ENCODE measurements around the gene ORAI2. TPM values are rescaled to one million over a fixed set of nuclear protein-coding genes. Genes with fewer than 3 reads are reported as not detected.
A peak's percentile ranks its signal among the peaks of the same experiment; 100 is the strongest.
"Not testable (repeated sequence)": the region's sequence is repeated elsewhere in the genome, so short reads cannot be mapped to it uniquely, and the experiment has no call there.

ORAI2 gene
- total and polyA plus RNA-seq, 8 donors = 4.1 to 13.5 (median 7.1) TPM

DNA sequence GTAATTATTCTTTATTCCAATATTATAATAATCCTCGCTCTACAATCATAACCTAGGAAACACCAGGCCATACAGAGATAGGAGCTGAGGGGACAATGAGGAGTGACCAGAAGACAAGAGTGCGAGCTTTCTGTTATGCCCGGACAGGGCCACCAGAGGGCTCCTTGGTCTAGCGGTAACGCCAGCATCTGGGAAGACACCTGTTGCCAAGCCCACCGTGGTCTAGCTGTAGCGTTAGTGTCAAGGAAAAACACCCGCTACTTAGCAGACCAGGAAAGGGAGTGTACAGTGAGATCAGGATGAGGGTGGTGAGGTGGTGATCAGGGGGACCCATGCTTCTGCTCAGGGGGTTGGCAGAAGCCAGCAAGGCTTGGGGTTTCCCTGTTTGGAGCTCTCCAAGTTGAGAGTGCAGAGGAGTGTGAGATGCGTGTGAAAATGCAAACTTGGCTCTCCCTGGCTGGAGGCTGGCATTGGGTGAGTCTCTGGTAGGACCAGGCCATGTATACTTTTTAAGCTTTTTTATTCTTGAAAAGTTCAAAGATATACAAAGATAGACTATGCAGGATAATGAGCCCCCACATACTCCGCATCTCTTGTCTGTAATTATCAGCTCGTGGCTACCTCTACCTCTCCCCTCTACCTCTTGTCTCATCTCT is 46.7 kb downstream of the ORAI2 start:
- peak; percentile 21 to 70 (median 58) for ATAC-seq

DNA sequence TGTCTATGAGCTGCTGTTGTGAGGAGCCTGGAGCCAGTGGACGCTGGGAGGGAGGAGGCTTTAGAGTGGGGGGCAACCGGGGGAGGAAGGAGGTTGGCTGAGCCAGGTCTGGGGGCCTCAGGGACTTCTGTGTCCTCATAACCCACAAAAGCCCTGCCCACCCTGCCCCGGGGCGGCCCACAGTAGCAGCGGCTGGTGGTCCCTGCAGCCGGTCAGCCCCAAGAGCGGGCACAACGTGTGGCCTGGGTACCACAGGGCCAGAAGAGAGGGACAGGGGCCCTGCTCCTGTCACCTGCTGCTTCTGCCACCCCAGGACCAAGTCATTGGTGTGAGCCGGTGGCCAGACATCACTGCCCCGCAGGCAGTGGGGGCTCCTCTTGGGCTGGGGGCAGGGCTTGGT is 48.6 kb downstream of the ORAI2 start:
- H3K4me3 ChIP-seq; FAIRE-seq; ATAC-seq; H3K27ac ChIP-seq; H3K4me1 ChIP-seq; H3K27me3 ChIP-seq; H3K36me3 ChIP-seq; H3K9me3 ChIP-seq; intact Hi-C loops (cut with DNase I): not testable (repeated sequence)
- no CpG with 5 or more reads among the region's 10 CpGs for WGBS, 2 donors
- peak in 2 of 6 donors; percentile 8 to 13 for DNase-seq

More for the DNA sequence above, 46.7 kb downstream of the ORAI2 start:
- WGBS, 2 donors = 2 to 3% methylated on average over 6 to 8 of the region's 11 CpGs
- TF ChIP-seq, protein P1, sequence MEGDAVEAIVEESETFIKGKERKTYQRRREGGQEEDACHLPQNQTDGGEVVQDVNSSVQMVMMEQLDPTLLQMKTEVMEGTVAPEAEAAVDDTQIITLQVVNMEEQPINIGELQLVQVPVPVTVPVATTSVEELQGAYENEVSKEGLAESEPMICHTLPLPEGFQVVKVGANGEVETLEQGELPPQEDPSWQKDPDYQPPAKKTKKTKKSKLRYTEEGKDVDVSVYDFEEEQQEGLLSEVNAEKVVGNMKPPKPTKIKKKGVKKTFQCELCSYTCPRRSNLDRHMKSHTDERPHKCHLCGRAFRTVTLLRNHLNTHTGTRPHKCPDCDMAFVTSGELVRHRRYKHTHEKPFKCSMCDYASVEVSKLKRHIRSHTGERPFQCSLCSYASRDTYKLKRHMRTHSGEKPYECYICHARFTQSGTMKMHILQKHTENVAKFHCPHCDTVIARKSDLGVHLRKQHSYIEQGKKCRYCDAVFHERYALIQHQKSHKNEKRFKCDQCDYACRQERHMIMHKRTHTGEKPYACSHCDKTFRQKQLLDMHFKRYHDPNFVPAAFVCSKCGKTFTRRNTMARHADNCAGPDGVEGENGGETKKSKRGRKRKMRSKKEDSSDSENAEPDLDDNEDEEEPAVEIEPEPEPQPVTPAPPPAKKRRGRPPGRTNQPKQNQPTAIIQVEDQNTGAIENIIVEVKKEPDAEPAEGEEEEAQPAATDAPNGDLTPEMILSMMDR (IDR thresholded peaks at IDR 0.05) = peak in 1 of 4 donors; percentile 19
- FAIRE-seq; H3K4me1 ChIP-seq; H3K4me3 ChIP-seq; intact Hi-C loops (cut with DNase I); H3K27ac ChIP-seq; H3K27me3 ChIP-seq; H3K9me3 ChIP-seq; H3K36me3 ChIP-seq: not testable (repeated sequence)
- DNase-seq = peak; percentile 22 to 69 (median 46)

DNA sequence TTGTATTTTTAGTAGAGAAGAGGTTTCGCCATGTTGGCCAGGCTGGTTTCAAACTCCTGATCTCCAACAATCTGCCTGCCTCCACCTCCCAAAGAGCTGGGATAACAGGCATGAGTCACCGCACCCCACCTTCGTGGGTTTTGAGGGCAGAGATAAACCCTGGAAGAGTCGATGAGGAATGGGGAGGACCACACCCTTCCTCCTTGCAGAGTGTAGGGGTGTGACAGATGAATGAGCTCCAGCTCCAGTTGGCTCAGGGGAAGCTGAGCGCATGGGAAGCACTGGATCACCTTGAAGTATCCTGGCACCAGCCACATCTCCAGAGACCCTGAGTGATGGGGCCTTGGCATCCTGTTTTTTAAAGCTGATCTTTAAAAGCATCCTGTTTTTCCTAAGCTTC is 50.9 kb downstream of the ORAI2 start:
- FAIRE-seq; H3K9me3 ChIP-seq; H3K27ac ChIP-seq; ATAC-seq; H3K4me1 ChIP-seq; H3K27me3 ChIP-seq; DNase-seq; H3K36me3 ChIP-seq; intact Hi-C loops (cut with DNase I); H3K4me3 ChIP-seq: not testable (repeated sequence)
- WGBS, 2 donors = no CpG with 5 or more reads among the region's 5 CpGs

DNA sequence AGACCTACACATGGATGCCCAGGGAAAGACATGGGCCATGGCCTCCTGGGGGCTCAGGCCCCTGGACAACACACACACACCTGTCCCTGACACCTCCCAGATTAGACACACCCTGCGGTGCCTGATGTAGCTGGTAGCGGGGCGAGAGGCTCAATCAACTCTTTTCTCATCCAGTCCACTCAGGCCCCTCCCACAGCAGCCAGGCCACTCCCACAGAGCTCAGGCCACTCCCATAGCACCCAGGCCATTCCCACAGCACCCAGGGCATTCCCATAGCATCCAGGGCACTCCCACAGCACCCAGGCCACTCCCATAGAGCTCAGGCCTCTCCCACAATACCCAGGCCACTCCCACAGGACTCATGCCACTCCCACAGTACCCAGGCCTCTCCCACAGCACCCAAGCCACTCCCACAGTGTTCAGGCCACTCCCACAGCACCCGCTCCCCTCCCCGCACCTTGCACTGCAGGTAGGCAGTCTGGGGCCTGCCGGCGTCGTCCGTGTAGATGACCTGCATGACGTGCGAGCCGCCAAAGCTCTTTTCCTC is 57.2 kb downstream of the ORAI2 start:
- intact Hi-C loops (cut with DNase I); H3K27ac ChIP-seq; H3K4me1 ChIP-seq; H3K27me3 ChIP-seq; FAIRE-seq; H3K4me3 ChIP-seq; H3K9me3 ChIP-seq; H3K36me3 ChIP-seq: not testable (repeated sequence)
- ATAC-seq = peak; percentile 53 to 73 (median 70)
- DNase-seq = peak; percentile 60 to 94 (median 86)
- WGBS, 2 donors = 79 to 90% methylated on average over 2 to 3 of the region's 12 CpGs

DNA sequence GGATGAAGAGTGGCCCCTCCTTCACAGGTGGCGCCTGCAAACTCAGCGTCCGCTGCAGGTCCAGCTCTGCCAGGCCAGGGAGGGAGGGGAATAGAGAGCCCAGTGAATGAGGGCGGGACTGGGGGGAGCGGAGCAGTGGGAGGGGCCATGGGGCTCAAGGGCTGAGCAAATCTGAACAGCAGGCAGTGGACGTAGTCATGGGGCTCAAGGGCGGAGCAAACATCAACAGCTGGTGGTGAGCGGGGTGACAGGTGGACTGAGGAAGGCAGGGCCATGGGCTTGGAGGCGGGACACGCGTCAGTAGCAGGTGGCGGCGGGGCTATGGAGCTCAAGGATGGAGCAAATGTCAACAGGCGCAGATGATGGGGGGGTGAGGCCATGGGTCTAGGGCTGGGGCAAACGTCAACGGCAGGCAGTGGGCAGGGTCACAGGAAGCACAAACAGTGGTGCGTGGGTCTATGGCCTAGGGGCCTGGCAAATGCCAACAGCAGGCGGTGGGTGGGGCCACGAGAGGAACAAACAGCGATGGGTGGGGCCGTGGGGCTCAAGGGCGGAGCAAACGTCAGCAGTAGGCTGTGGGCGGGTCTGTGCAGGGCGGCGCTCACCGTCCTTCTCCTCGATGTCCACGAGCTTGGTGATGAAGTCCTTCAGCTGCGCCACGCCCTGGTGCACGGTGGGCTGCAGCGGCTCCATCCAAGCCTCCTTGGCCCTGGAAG is 60.0 kb downstream of the ORAI2 start:
- ATAC-seq (peak; percentile 82 to 90 (median 85)), DNase-seq (peak in 1 of 6 donors; percentile 78)
- H3K36me3 ChIP-seq; H3K27ac ChIP-seq; H3K27me3 ChIP-seq; H3K9me3 ChIP-seq; FAIRE-seq; H3K4me1 ChIP-seq; intact Hi-C loops (cut with DNase I); H3K4me3 ChIP-seq: not testable (repeated sequence)
- no CpG with 5 or more reads among the region's 33 CpGs for WGBS, 2 donors

DNA sequence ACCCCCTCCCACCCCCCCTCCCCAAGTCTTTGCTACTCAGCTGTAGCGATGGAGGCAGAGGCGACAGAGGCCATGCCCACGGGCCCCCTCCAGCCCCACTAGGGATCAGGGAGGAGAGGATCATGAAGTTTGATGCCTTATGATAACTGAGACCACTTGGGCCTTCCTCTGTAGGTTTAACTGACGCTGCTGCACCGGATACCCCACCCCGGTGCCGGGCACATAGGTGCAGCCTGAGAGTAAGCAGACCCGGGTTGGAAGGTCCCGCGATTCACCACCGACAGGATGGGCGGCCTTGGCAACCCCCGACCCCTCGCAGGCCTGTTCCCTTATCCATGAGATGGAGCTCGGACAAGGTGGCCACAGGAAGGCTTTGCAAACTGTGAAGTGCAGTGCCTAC is 60.7 kb downstream of the ORAI2 start:
- H3K9me3 ChIP-seq; H3K4me3 ChIP-seq; ATAC-seq; FAIRE-seq; H3K4me1 ChIP-seq; H3K36me3 ChIP-seq; H3K27me3 ChIP-seq; H3K27ac ChIP-seq; intact Hi-C loops (cut with DNase I): not testable (repeated sequence)
- WGBS, 2 donors = 36 to 47% methylated on average over 5 of the region's 15 CpGs
- DNase-seq = peak in 4 of 6 donors; percentile 13 to 39 (median 37)

DNA sequence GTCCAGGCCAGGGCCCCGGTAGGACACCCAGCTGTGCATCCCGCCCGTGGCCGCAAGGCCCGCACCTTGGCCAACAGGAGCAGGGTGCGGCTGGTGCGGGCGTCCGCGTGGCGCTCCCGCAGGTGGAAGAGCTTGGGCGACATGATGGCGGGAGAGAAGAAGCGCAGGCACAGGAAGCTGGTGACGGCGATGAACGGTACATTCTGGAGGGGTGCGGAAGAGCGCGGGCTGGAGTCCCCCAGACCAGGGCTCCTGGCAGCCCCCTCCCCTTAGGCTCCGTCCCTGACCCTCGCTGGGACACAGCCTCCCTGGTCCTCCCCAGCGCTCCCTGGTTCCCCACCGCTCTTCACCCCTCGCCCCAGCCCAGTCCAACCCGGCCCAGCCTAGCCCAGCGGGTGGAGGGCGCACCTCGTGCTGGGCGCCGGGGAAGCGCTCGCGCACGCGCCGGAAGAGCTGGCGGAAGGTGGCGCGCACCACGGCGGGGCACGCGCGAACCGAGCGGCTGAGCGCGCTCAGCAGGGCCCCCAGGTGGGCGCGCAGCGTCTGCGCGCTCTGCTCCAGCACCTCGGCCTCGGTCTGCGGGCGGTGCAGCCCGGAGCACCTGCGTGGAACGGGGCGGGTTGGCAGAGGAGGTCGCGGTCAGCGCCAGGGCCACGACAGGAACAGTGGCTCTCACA is 61.2 kb downstream of the ORAI2 start:
- H3K27me3 ChIP-seq; H3K9me3 ChIP-seq; FAIRE-seq; H3K4me1 ChIP-seq; H3K27ac ChIP-seq; H3K36me3 ChIP-seq; H3K4me3 ChIP-seq; DNase-seq; intact Hi-C loops (cut with DNase I): not testable (repeated sequence)
- peak; percentile 27 to 53 (median 48) for ATAC-seq
- WGBS, 2 donors = no CpG with 5 or more reads among the region's 67 CpGs

DNA sequence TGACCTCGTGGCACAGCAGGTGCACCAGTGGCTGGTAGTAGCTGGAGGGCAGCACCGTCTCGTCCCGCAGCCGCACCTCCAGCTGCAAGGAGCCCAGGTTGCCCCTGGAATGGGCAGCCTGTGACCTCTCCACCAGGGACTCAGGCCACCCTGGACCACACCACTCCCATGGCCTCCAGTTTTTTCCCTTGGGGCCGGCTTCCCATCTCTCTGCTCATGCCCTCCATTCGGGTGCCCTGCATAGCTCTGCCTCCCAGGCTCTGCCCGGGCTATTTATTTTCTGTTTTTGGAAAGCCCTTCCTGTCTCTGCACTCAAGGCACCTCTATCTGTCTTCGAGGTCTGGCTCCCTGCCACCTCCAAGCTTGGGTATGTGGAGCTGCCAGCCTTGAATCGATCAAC is 63.5 kb downstream of the ORAI2 start:
- H3K36me3 ChIP-seq; H3K4me3 ChIP-seq; H3K9me3 ChIP-seq; ATAC-seq; H3K4me1 ChIP-seq; FAIRE-seq; H3K27me3 ChIP-seq; intact Hi-C loops (cut with DNase I); H3K27ac ChIP-seq: not testable (repeated sequence)
- 70 to 75% methylated on average over 3 of the region's 10 CpGs for WGBS, 2 donors
- DNase-seq = peak in 3 of 6 donors; percentile 11 to 38 (median 13)

DNA sequence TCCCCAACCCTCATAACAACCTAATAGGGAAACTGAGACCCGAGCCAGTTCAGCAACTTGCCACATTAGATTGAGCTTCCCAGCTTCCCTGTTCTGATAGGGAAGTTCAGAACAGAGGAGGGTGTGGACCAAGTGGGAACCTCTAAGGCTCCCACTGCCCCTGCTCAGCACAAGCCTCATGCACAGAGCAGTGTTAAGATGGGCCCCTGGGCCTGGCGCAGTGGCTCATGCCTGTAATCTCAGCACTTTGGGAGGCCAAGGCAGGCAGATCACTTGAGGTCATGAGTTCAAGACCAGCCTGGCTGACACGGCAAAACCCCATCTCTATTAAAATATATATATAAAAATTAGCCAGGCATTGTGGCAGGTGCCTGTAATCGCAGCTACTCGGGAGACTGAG is 63.9 kb downstream of the ORAI2 start:
- FAIRE-seq; H3K9me3 ChIP-seq; H3K27me3 ChIP-seq; H3K4me3 ChIP-seq; H3K4me1 ChIP-seq; H3K27ac ChIP-seq; ATAC-seq; intact Hi-C loops (cut with DNase I); H3K36me3 ChIP-seq: not testable (repeated sequence)
- 60 to 67% methylated on average over 1 of the region's 5 CpGs for WGBS, 2 donors
- peak in 2 of 6 donors; percentile 24 to 32 for DNase-seq

DNA sequence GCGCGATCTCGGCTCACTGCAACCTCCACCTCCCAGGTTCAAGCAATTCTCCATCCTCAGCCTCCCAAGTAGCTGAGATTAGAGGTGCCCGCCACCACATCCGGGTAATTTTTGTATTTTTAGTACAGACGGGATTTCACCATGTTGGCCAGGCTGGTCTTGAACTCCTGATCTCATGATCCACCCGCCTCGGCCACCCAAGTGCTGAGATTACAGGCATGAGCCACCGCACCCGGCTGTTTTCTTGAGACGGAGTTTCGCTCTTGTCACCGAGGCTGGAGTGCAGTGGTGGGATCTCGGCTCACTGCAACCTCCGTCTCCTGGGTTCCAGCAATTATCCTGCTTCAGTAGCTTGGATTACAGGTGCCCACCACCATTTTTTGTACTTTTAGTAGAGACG is 64.9 kb downstream of the ORAI2 start:
- ATAC-seq; H3K9me3 ChIP-seq; H3K27me3 ChIP-seq; H3K27ac ChIP-seq; H3K4me1 ChIP-seq; H3K36me3 ChIP-seq; intact Hi-C loops (cut with DNase I); DNase-seq; FAIRE-seq; H3K4me3 ChIP-seq: not testable (repeated sequence)
- 85 to 91% methylated on average over 11 of the region's 16 CpGs for WGBS, 2 donors

DNA sequence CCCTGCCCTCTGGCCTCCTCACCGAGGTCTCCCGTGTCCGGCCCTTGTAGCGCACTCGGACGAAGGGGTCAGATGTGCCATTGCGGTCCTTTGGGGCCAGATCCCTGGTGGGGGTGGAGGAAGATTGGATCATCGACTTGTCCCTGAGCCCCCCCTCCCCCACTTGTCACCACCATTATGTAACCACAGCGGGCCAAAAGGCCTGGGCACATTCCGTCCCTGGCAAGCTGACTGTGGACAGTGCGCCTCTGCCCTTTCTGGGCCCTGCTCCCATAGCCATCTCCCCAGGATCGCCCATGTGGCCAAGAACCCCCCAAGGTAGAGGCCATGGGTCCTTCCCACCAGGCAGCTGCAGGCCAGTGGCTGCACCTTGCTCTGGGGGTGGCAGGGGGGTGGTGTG is 69.8 kb downstream of the ORAI2 start:
- H3K27me3 ChIP-seq; H3K4me3 ChIP-seq; ATAC-seq; H3K9me3 ChIP-seq; FAIRE-seq; DNase-seq; H3K4me1 ChIP-seq; H3K36me3 ChIP-seq; H3K27ac ChIP-seq; intact Hi-C loops (cut with DNase I): not testable (repeated sequence)
- no CpG with 5 or more reads among the region's 12 CpGs for WGBS, 2 donors

Data from pancreas (tissue), 10 donors.